Liver (tissue), 9 donors: ENCODE data around the gene NKX3-2. TPM values are rescaled to one million over a fixed set of nuclear protein-coding genes. Genes with fewer than 3 reads are reported as not detected.

Experiments used
- DNase-seq: peaks from one replicate; pipeline ENCODE4 v3.0.0-alpha.2; 2017; ENCODE audit warnings: low spot score
- H3K27ac ChIP-seq, 2 donors: one replicate each; pipeline ENCODE4 v1.7.0; 2013; ENCODE audit warnings: inconsistent platforms in 2 of 2, low read length in 2 of 2, control low read depth in 1 of 2, low read depth in 1 of 2, mild to moderate bottlenecking in 1 of 2
- H3K27me3 ChIP-seq, 4 donors: one replicate each; pipeline versions ENCODE4 v1.6.1 to v1.7.0; 2013; ENCODE audit warnings: low read length in 3 of 4, inconsistent platforms in 1 of 4, mild to moderate bottlenecking in 1 of 4, moderate library complexity in 1 of 4; ENCODE audit not compliant: control insufficient read depth in 4 of 4, insufficient read depth in 4 of 4
- H3K36me3 ChIP-seq, 4 donors: one replicate each; pipeline versions ENCODE4 v1.6.1 to v1.7.0; 2013; ENCODE audit warnings: low read length in 3 of 4, mild to moderate bottlenecking in 3 of 4, low read depth in 1 of 4, moderate library complexity in 1 of 4; ENCODE audit not compliant: control insufficient read depth in 4 of 4, insufficient read depth in 3 of 4
- H3K4me1 ChIP-seq, 4 donors: one replicate each; pipeline versions ENCODE4 v1.6.1 to v1.7.0; 2013; ENCODE audit warnings: low read length in 3 of 4, mild to moderate bottlenecking in 3 of 4, moderate library complexity in 1 of 4; ENCODE audit not compliant: control insufficient read depth in 4 of 4, insufficient read depth in 4 of 4
- H3K4me3 ChIP-seq, 3 donors: one replicate each; pipeline versions ENCODE4 v1.6.1 to v1.7.0; 2013; ENCODE audit warnings: low read length in 3 of 3, control low read depth in 1 of 3, low read depth in 1 of 3, mild to moderate bottlenecking in 1 of 3
- H3K9ac ChIP-seq, 2 donors: one replicate each; pipeline ENCODE4 v1.7.0; 2013; ENCODE audit warnings: low read length in 2 of 2, mild to moderate bottlenecking in 2 of 2, moderate library complexity in 2 of 2, control low read depth in 1 of 2, low read depth in 1 of 2
- H3K9me3 ChIP-seq, 4 donors: one replicate each; pipeline versions ENCODE4 v1.6.1 to v1.7.0; 2013; ENCODE audit warnings: low read length in 3 of 4; ENCODE audit not compliant: control insufficient read depth in 4 of 4
- ATF3 ChIP-seq: IDR thresholded peaks from 2 replicates; pipeline ENCODE4 v1.6.1; 2016; ENCODE audit warnings: antibody characterized with exemption
- CTCF ChIP-seq: fragments of 150-350 bp; IDR thresholded peaks from 2 replicates; pipeline ENCODE4 v1.5.1; 2017; ENCODE audit warnings: improper control_type of control experiment, low read depth, low read length; ENCODE audit not compliant: missing input control
- EGR1 ChIP-seq, 2 donors: IDR thresholded peaks; 2 replicates each; pipeline ENCODE4 v1.6.1; 2016 to 2018; ENCODE audit warnings: antibody characterized with exemption in 2 of 2, low read depth in 2 of 2
- FOXA1 ChIP-seq: IDR thresholded peaks from 2 replicates; pipeline ENCODE4 v1.6.1; 2016; ENCODE audit warnings: antibody characterized with exemption
- FOXA2 ChIP-seq: IDR thresholded peaks from 2 replicates; pipeline ENCODE4 v1.6.1; 2016; ENCODE audit warnings: antibody characterized with exemption
- GABPA ChIP-seq, 2 donors: IDR thresholded peaks in 1 of 2; conservative IDR thresholded peaks in 1 of 2; 2 replicates each; pipeline ENCODE4 v1.6.1; 2016; ENCODE audit warnings: antibody characterized with exemption in 2 of 2, mild to moderate bottlenecking in 1 of 2, moderate library complexity in 1 of 2
- HNF4A ChIP-seq, 2 donors: conservative IDR thresholded peaks; 2 replicates each; pipeline ENCODE4 v1.6.1; 2016; ENCODE audit warnings: antibody characterized with exemption in 2 of 2, mild to moderate bottlenecking in 2 of 2
- HNF4G ChIP-seq: IDR thresholded peaks from 2 replicates; pipeline ENCODE4 v1.6.1; 2016; ENCODE audit warnings: antibody characterized with exemption
- JUND ChIP-seq, 2 donors: IDR thresholded peaks; 2 replicates each; pipeline ENCODE4 v1.6.1; 2016; ENCODE audit warnings: antibody characterized with exemption in 2 of 2
- MAX ChIP-seq: IDR thresholded peaks from 2 replicates; pipeline ENCODE4 v1.6.1; 2016; ENCODE audit warnings: antibody characterized with exemption
- NR2F2 ChIP-seq: IDR thresholded peaks from 2 replicates; pipeline ENCODE4 v1.6.1; 2016; ENCODE audit warnings: antibody characterized with exemption
- RAD21 ChIP-seq, 2 donors: IDR thresholded peaks; 2 replicates each; pipeline ENCODE4 v1.6.1; 2016; ENCODE audit warnings: antibody characterized with exemption in 2 of 2, mild to moderate bottlenecking in 2 of 2
- REST ChIP-seq: IDR thresholded peaks from 2 replicates; pipeline ENCODE4 v1.6.1; 2016; ENCODE audit warnings: antibody characterized with exemption, mild to moderate bottlenecking
- RXRA ChIP-seq, 2 donors: IDR thresholded peaks; 2 replicates each; pipeline ENCODE4 v1.6.1; 2017 to 2018; ENCODE audit warnings: antibody characterized with exemption in 2 of 2, mild to moderate bottlenecking in 1 of 2
- SP1 ChIP-seq: IDR thresholded peaks from 2 replicates; pipeline ENCODE4 v1.6.1; 2018; ENCODE audit warnings: antibody characterized with exemption, mild to moderate bottlenecking
- TAF1 ChIP-seq: conservative IDR thresholded peaks from 2 replicates; pipeline ENCODE4 v1.6.1; 2016; ENCODE audit warnings: antibody characterized with exemption, mild to moderate bottlenecking
- ZBTB33 ChIP-seq: IDR thresholded peaks from 2 replicates; pipeline ENCODE4 v1.6.1; 2016; ENCODE audit warnings: antibody characterized with exemption
- WGBS: extraction: QIAGEN DNeasy Blood & Tissue Kit; methylation state at CpG from one replicate; pipeline ENCODE4 v1.1.7; 2013; 5-methylcytosine and 5-hydroxymethylcytosine counted together
- polyA plus RNA-seq, 2 donors: library from polyadenylated mRNA; stranded (reverse) in 1 of 2; unstranded in 1 of 2; fragments of 200-250 nt in 1 of 2; fragments of >200 nt in 1 of 2; fragmentation: Nextera tagmentation in 1 of 2; extraction: Ambion mirVana in 1 of 2; gene quantifications; one replicate each; pipeline versions ENCODE4 v1.2.1 to v1.2.3, GENCODE V29; 2013 to 2015
- total RNA-seq, 2 donors: library from RNA; depleted of rRNA; stranded (reverse); fragments of >200 nt; gene quantifications; one replicate each; pipeline ENCODE4 v1.2.3, GENCODE V29; 2014
- donor health status: healthy.
- donor health status: healthy.
- donor health status: healthy.
- donor health status: healthy.
- donor health status: healthy.

NKX3-2 gene
- total and polyA plus RNA-seq, 4 donors = not detected

- Histone ChIP-seq H3K9ac (no peak overlapping the region), H3K4me3 (no peak overlapping the region), H3K27me3 (no peaks in the 10 kb centered on the region), H3K27ac (no peak overlapping the region), H3K4me1 (no peaks in the 10 kb centered on the region), H3K36me3 (peaks cover 5 to 86% (median 63%) of the 10 kb centered on the region in 4 donors), H3K9me3 (no peaks in the 10 kb centered on the region)
- WGBS = 99% methylated on average over 3 of the region's 3 CpGs
- no peak for TF ChIP-seq HNF4G
- TF ChIP-seq ZBTB33 = no peak
- no peak for TF ChIP-seq RAD21 (IDR thresholded peaks at IDR 0.05)
- TF ChIP-seq MAX = no peak
- no peak for TF ChIP-seq CTCF
- TF ChIP-seq FOXA1 = no peak
- TF ChIP-seq REST = no peak
- TF ChIP-seq NR2F2 = no peak
- TF ChIP-seq ATF3 = no peak
- no peak for TF ChIP-seq EGR1 (IDR thresholded peaks at IDR 0.05; ENCODE audit: low read depth in 2 of 2)
- no peak for TF ChIP-seq RXRA (IDR thresholded peaks at IDR 0.05)
- no peak for TF ChIP-seq SP1
- no peak for TF ChIP-seq JUND (IDR thresholded peaks at IDR 0.05)
- no peak for TF ChIP-seq FOXA2
- no peak for DNase-seq
These were observed 33.4 kb upstream of the NKX3-2 start for GRCh38 chr4:13577660-13578059.

- 99% methylated on average over 2 of the region's 2 CpGs for WGBS
- H3K9ac ChIP-seq = no peak overlapping the region
- no peaks in the 10 kb centered on the region for H3K4me1 ChIP-seq
- peaks cover 10 to 63% (median 45%) of the 10 kb centered on the region in 4 donors for H3K36me3 ChIP-seq
- H3K27ac ChIP-seq = no peak overlapping the region
- no peak overlapping the region for H3K4me3 ChIP-seq
- no peaks in the 10 kb centered on the region for H3K9me3 ChIP-seq
- H3K27me3 ChIP-seq = no peaks in the 10 kb centered on the region
- no peak for DNase-seq
- TF ChIP-seq SP1 (no peak), TAF1 (no peak), RAD21 (IDR thresholded peaks at IDR 0.05) (no peak), ZBTB33 (no peak), GABPA (IDR thresholded peaks at IDR 0.05 in 1 of 2, conservative IDR thresholded peaks at IDR 0.05 in 1 of 2) (no peak), HNF4A (conservative IDR thresholded peaks at IDR 0.05) (no peak), HNF4G (no peak), FOXA1 (no peak), REST (no peak), MAX (no peak), FOXA2 (no peak), JUND (IDR thresholded peaks at IDR 0.05) (no peak), EGR1 (IDR thresholded peaks at IDR 0.05; ENCODE audit: low read depth in 2 of 2) (no peak)
These were observed 26.6 kb upstream of the NKX3-2 start for GRCh38 chr4:13570916-13571315.
